Subcutaneous abdominal adipose tissue (tissue), 5 donors: Measurements from ENCODE around the gene SRC.
"Not testable (repeated sequence)": the region's sequence is repeated elsewhere in the genome, so short reads cannot be mapped to it uniquely, and the experiment has no call there.

Experiments used
- H3K27ac ChIP-seq: one replicate; pipeline ENCODE4 v1.7.0; 2013; ENCODE audit warnings: low read depth, mild to moderate bottlenecking, inconsistent platforms, low read length, moderate library complexity
- H3K27me3 ChIP-seq, 5 donors: one replicate each; pipeline ENCODE4 v1.7.0; 2013; ENCODE audit warnings: low read length in 5 of 5, inconsistent platforms in 1 of 5; ENCODE audit not compliant: control insufficient read depth in 5 of 5, insufficient read depth in 4 of 5
- H3K36me3 ChIP-seq, 5 donors: one replicate each; pipeline ENCODE4 v1.7.0; 2013; ENCODE audit warnings: low read length in 5 of 5; ENCODE audit not compliant: control insufficient read depth in 5 of 5, insufficient read depth in 5 of 5
- H3K4me1 ChIP-seq, 5 donors: one replicate each; pipeline ENCODE4 v1.7.0; 2013; ENCODE audit warnings: low read length in 5 of 5, mild to moderate bottlenecking in 3 of 5, moderate library complexity in 1 of 5; ENCODE audit not compliant: control insufficient read depth in 5 of 5, insufficient read depth in 5 of 5
- H3K4me3 ChIP-seq, 5 donors: one replicate each; pipeline ENCODE4 v1.7.0; 2013; ENCODE audit warnings: low read length in 5 of 5, low read depth in 1 of 5
- H3K9ac ChIP-seq, 5 donors: one replicate each; pipeline ENCODE4 v1.7.0; 2013; ENCODE audit warnings: low read length in 5 of 5, mild to moderate bottlenecking in 4 of 5, moderate library complexity in 3 of 5
- H3K9me3 ChIP-seq, 5 donors: one replicate each; pipeline ENCODE4 v1.7.0; 2013; ENCODE audit warnings: low read length in 5 of 5; ENCODE audit not compliant: control insufficient read depth in 5 of 5
- donor health status: healthy.
- donor health status: healthy.
- donor health status: healthy.
- donor health status: healthy.
- donor health status: healthy.

Gene SRC

GRCh38 chr20:37334450-37334849 lies 11.5 kb upstream of the SRC start:
- H3K27me3 ChIP-seq = peaks cover 0 to 5% (median 0%) of the 10 kb centered on the region in 5 donors
- no peak overlapping the region for H3K9ac ChIP-seq
- peaks cover 3 to 26% (median 16%) of the 10 kb centered on the region in 5 donors for H3K4me1 ChIP-seq
- no peaks in the 10 kb centered on the region for H3K9me3 ChIP-seq
- no peak overlapping the region for H3K27ac ChIP-seq
- no peaks in the 10 kb centered on the region for H3K36me3 ChIP-seq
- no peak overlapping the region for H3K4me3 ChIP-seq

GRCh38 chr20:37335642-37336368 lies 10.1 kb upstream of the SRC start:
- Histone ChIP-seq H3K4me3 (no peak overlapping the region), H3K9me3 (no peaks in the 10 kb centered on the region), H3K9ac (no peak overlapping the region), H3K27me3 (peaks cover 0 to 5% (median 0%) of the 10 kb centered on the region in 5 donors), H3K36me3 (no peaks in the 10 kb centered on the region), H3K4me1 (peaks cover 3 to 26% (median 16%) of the 10 kb centered on the region in 5 donors), H3K27ac (no peak overlapping the region)

DNA sequence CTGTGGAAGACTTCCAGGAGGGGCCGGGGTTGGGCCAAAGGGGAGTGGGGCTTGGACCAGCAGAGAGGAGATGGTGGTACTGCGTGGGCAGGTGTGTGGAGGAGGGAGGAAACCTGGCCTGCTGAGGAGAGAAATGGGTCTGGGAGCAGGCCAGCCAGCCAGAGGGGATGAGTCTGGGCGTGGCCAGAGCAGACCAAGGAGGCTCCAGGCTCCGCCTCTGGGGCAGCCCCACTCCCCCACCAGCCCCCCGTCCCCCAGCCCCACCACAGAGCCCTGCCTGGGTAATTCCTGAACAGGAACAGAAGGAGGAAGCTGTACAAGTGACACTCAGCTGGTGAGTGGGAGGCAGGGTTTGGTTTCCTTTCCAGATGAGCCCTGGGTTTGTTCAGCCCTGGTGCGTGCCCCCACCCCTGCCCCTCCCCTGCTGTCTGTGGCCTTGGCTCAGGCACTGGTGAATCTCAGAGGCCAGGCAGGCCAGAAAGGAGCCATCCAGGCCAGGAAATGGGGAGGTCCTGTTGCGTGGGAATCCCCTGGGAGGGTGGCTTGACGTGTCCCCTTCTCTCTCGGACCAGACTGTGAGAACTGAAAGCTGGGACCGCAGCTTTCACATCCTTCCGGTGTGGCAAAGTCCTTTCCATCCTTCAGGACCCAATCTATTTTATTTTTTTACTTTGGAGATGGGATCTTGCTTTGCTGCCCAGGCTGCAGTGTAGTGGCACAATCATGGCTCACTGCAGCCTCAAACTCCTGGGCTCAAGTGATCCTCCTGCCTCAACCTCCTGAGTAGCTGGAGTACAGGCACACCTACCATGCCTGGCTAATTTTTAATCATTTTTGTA lies 9.4 kb upstream of the SRC start:
- Histone ChIP-seq H3K4me1 (peaks cover 3 to 26% (median 16%) of the 10 kb centered on the region in 5 donors), H3K9ac (peak overlapping the region in 2 of 5 donors; percentile 15 to 56), H3K27me3 (peaks cover 0 to 5% (median 0%) of the 10 kb centered on the region in 5 donors), H3K9me3 (no peaks in the 10 kb centered on the region), H3K27ac (no peak overlapping the region), H3K4me3 (peak overlapping the region in 2 of 5 donors; percentile 27 to 32), H3K36me3 (no peaks in the 10 kb centered on the region)

DNA sequence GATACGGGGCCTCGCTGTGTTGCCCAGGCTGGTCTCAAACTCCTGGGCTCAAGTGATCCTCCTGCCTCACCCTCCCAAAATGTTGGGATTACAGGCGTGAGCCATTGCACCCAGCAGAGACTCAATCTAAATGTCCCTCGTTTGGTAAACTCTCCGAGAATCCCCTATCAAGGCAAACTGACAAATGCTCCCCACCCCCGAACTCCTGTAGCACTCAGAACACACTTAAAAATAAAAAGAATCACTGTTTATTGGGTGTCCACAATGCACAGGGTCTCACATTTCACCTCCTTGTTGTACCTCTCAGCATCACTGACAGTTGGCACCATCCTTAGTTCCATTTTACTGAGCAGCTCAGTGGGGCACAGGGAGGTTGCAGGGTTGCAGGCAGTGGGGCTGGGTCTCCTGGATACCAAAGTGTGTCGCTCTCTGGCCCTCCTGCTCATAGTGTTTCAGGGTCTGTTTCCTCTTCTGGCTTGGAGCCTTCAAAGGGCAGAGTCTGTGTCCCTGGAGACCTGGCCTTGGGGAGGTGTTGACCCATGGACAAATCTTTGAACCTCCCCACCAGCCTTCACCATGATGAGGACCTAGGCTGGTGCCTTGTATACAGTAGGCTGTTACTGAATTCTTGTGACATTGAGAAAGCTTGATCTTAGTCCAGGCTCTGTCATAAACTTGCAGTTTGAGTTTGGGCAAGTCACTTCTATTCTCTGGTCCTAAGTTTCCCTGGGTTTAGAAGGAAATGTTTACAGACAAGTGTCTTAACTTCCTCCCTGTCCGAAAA lies 8.5 kb upstream of the SRC start:
- no peak overlapping the region for H3K27ac ChIP-seq

GRCh38 chr20:37338380-37338779 lies 7.6 kb upstream of the SRC start:
- H3K27ac ChIP-seq, H3K9me3 ChIP-seq, H3K4me3 ChIP-seq, H3K36me3 ChIP-seq, H3K27me3 ChIP-seq, H3K9ac ChIP-seq: not testable (repeated sequence)
- peaks cover 3 to 22% (median 16%) of the 10 kb centered on the region in 5 donors for H3K4me1 ChIP-seq

More for the DNA sequence above, 8.5 kb upstream of the SRC start:
- H3K9me3 ChIP-seq = no peaks in the 10 kb centered on the region
- H3K36me3 ChIP-seq = no peaks in the 10 kb centered on the region
- H3K27me3 ChIP-seq = peaks cover 0 to 5% (median 0%) of the 10 kb centered on the region in 5 donors
- H3K4me1 ChIP-seq = peaks cover 3 to 26% (median 16%) of the 10 kb centered on the region in 5 donors
- H3K9ac ChIP-seq = no peak overlapping the region
- H3K4me3 ChIP-seq = no peak overlapping the region

DNA sequence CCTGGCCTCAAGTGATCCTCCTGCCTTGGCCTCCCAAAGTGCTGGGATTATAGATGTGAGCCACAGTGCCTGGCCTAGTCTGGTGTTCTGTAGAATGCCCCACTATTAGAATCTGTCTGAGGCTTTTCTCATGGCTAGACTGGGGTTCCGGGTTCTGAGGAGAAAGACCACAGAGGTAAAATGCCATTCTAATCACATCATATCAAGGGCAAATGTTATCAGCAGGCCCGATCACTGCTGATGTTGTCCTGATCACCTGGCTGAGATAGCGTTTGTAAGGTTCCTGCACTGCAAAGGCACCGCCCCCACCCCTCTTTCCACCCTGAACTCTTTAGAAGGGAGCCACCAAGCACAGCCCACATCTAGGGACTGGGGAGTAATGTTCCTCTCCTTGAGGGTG lies 6.7 kb upstream of the SRC start:
- Histone ChIP-seq H3K9me3 (no peaks in the 10 kb centered on the region), H3K4me3 (no peak overlapping the region), H3K27ac (no peak overlapping the region), H3K9ac (no peak overlapping the region), H3K27me3 (peaks cover 0 to 5% (median 0%) of the 10 kb centered on the region in 5 donors), H3K4me1 (peaks cover 3 to 19% (median 16%) of the 10 kb centered on the region in 5 donors), H3K36me3 (no peaks in the 10 kb centered on the region)

DNA sequence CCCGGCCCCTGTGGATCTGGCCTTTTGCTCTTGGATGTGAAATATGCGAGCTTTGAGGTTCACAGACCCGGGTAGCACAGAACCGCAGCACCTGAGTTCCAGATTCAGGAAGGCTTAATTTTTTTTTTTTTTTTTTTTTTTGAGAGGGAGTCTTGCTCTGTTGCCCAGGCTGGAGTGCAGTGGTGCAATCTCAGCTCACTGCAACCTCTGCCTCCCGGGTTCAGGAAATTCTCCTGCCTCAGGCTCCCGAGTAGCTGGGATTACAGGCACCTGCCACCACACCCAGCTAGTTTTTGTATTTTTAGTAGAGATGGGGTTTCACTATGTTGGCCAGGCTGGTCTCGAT lies 6.2 kb upstream of the SRC start:
- not testable (repeated sequence) for H3K27me3 ChIP-seq
- peaks cover 3 to 19% (median 16%) of the 10 kb centered on the region in 5 donors for H3K4me1 ChIP-seq

DNA sequence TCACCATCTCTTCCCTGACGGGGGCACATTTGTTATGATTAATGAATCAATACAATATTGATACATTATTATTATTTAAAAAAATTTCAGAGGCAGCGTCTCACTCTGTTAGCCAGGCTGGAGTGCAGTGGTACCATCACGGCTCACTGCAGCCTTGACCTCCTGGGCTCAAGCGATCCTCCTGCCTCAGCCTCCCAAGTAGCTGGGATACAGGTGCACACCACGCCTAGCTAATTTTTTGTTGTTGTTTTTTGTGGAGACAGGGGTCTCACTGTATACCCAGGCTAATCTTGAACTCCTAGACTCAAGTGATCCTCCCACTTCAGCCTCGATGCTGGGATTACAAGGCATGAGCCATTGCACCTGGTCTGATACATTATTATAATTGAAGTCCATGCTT lies 4.9 kb upstream of the SRC start:
- H3K4me3 ChIP-seq = no peak overlapping the region
- no peaks in the 10 kb centered on the region for H3K9me3 ChIP-seq
- no peaks in the 10 kb centered on the region for H3K36me3 ChIP-seq
- peaks cover 0 to 6% (median 0%) of the 10 kb centered on the region in 5 donors for H3K27me3 ChIP-seq
- H3K27ac ChIP-seq = no peak overlapping the region
- peaks cover 3 to 19% (median 17%) of the 10 kb centered on the region in 5 donors for H3K4me1 ChIP-seq
- H3K9ac ChIP-seq = no peak overlapping the region

More for the DNA sequence above, 6.2 kb upstream of the SRC start:
- not testable (repeated sequence) for H3K36me3 ChIP-seq, H3K4me3 ChIP-seq, H3K27ac ChIP-seq, H3K9me3 ChIP-seq, H3K9ac ChIP-seq

DNA sequence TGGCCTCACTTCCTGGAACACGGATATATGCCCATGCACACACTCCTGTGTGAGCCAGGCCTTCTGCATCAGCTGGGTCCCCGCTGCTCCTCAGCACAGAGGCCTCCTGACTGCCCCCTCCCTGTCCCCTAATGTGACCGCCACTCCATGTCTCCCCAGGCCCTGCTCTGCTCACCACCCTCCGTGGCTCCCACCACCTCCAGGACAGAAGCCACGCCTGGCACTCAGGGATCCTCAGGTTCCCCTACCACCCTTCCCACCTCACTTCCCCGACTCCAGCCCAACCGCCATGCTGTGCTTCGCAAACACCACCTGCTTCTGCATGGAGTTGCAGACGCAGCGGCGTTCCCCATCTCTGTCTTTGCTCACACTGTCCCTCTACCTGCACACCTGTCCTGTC lies 4.3 kb upstream of the SRC start:
- Histone ChIP-seq H3K4me1 (peaks cover 3 to 16% (median 13%) of the 10 kb centered on the region in 5 donors), H3K27me3 (peaks cover 0 to 6% (median 0%) of the 10 kb centered on the region in 5 donors), H3K4me3 (no peak overlapping the region), H3K9ac (no peak overlapping the region), H3K27ac (no peak overlapping the region), H3K9me3 (no peaks in the 10 kb centered on the region), H3K36me3 (no peaks in the 10 kb centered on the region)
